GM12878 (cell line): Measurements from ENCODE around the gene PDRG1. TPM values are rescaled to one million over a fixed set of nuclear protein-coding genes. Genes with fewer than 3 reads are reported as not detected.

Source experiments
- CBFB ChIP-seq: IDR thresholded peaks from 2 replicates; pipeline ENCODE4 v1.6.1; 2016; ENCODE audit warnings: antibody characterized with exemption, low read depth
- CHD2 ChIP-seq: IDR thresholded peaks from 2 replicates; pipeline ENCODE4 v1.6.1; 2011; ENCODE audit warnings: low read depth, low read length, improper control_type of control experiment, borderline replicate concordance
- CREM ChIP-seq: IDR thresholded peaks from 2 replicates; pipeline ENCODE4 v1.6.1; 2014; ENCODE audit warnings: antibody characterized with exemption, low read depth
- E2F4 ChIP-seq: IDR thresholded peaks from 2 replicates; pipeline ENCODE4 v1.6.1; 2012; ENCODE audit warnings: low read depth, low read length, improper control_type of control experiment
- HDGF ChIP-seq: fragments of 450-650 bp; IDR thresholded peaks from 2 replicates; pipeline ENCODE4 v1.6.1; 2016; ENCODE audit warnings: antibody characterized with exemption
- KDM1A ChIP-seq: fragments of 200-600 bp; sonication (generic); IDR thresholded peaks from 2 replicates; pipeline ENCODE4 v1.6.1; 2016; ENCODE audit warnings: borderline replicate concordance
- MXI1 ChIP-seq: fragments of 150-350 bp; IDR thresholded peaks from 2 replicates; pipeline ENCODE4 v1.6.1; 2011; ENCODE audit warnings: low read depth, mild to moderate bottlenecking, inconsistent platforms, low read length, improper control_type of control experiment
- NR2F1 ChIP-seq: fragments of 450-650 bp; conservative IDR thresholded peaks from 2 replicates; pipeline ENCODE4 v1.6.1; 2017; ENCODE audit warnings: mild to moderate bottlenecking
- NRF1 ChIP-seq: conservative IDR thresholded peaks from 2 replicates; pipeline ENCODE4 v1.6.1; 2011; ENCODE audit warnings: mild to moderate bottlenecking, low read depth, low read length, improper control_type of control experiment
- POLR2A ChIP-seq: IDR thresholded peaks from 2 replicates; pipeline ENCODE4 v1.6.1; 2011; ENCODE audit warnings: low read depth, mild to moderate bottlenecking, low read length
- RCOR1 ChIP-seq: conservative IDR thresholded peaks from 2 replicates; pipeline ENCODE4 v1.6.1; 2012; ENCODE audit warnings: low read depth, low read length, improper control_type of control experiment
- RUNX3 ChIP-seq: IDR thresholded peaks from 2 replicates; pipeline ENCODE4 v1.6.1; 2012; ENCODE audit warnings: low read length, inconsistent platforms
- SP1 ChIP-seq: IDR thresholded peaks from one replicate; pipeline ENCODE4 v1.6.1; 2011; ENCODE audit warnings: low read depth, low read length
- TCF3 ChIP-seq: IDR thresholded peaks from 2 replicates; pipeline ENCODE4 v1.6.1; 2012; ENCODE audit warnings: low read depth, mild to moderate bottlenecking, low read length, borderline replicate concordance; ENCODE audit not compliant: insufficient read depth
- TCF7 ChIP-seq: IDR thresholded peaks from 2 replicates; pipeline ENCODE4 v1.6.1; 2014; ENCODE audit warnings: antibody characterized with exemption, borderline replicate concordance
- ZBTB11 ChIP-seq: fragments of 450-650 bp; formaldehyde crosslinking; IDR thresholded peaks from 2 replicates; pipeline ENCODE4 v1.5.0; 2022; ENCODE audit warnings: mild to moderate bottlenecking, missing genetic modification characterization
- ZNF207 ChIP-seq: fragments of 450-650 bp; IDR thresholded peaks from 2 replicates; pipeline ENCODE4 v1.6.1; 2014; ENCODE audit warnings: antibody characterized with exemption, mild to moderate bottlenecking, borderline replicate concordance
- polyA plus RNA-seq, 11 experiments: library from polyadenylated mRNA; depleted of rRNA in 4 of 11; unstranded in 6 of 11; stranded (reverse) in 5 of 11; fragments of >200 nt; fragmentation: Nextera tagmentation in 4 of 11; fragmentation: Illumina TruSeq in 1 of 11; extraction: Ambion mirVana in 4 of 11; extraction: Trizol in 1 of 11; gene quantifications; 1 replicate in 1 of 11; 2 replicates in 10 of 11; pipeline versions ENCODE4 v1.2.1 to v1.2.3, GENCODE V29; 2011 to 2016; ENCODE audit warnings: inconsistent platforms in 2 of 11, missing spikeins in 2 of 11, low read depth in 1 of 11
- total RNA-seq, 4 experiments: library from RNA; depleted of rRNA in 3 of 4; stranded (reverse); fragments of >200 nt in 3 of 4; fragmentation: Illumina TruSeq in 1 of 4; extraction: Trizol in 1 of 4; gene quantifications; 2 replicates each; pipeline versions ENCODE4 v1.2.1 to v1.2.3, GENCODE V29; 2013 to 2021
- TF ChIP-seq, protein P1 (sequence below): fragments of 450-650 bp; IDR thresholded peaks from 2 replicates; pipeline ENCODE4 v1.6.1; 2016; ENCODE audit warnings: mild to moderate bottlenecking, moderate library complexity, borderline replicate concordance
- TF ChIP-seq, protein P2 (sequence below), 3 experiments: IDR thresholded peaks in 2 of 3; conservative IDR thresholded peaks in 1 of 3; 2 replicates each; pipeline ENCODE4 v1.5.1; 2011; ENCODE audit warnings: low read depth in 3 of 3, low read length in 3 of 3, mild to moderate bottlenecking in 3 of 3, control low read depth in 2 of 3, moderate library complexity in 2 of 3, inconsistent platforms in 1 of 3, mixed read lengths in 1 of 3; ENCODE audit not compliant: control insufficient read depth in 2 of 3, insufficient read depth in 1 of 3; ENCODE audit errors: extremely low read depth in 1 of 3

The PDRG1 gene
- total and polyA plus RNA-seq, 10 of the 15 experiments (the other 5 are each of a cell fraction or from before 2014, with no cell fraction given), result 11.1 to 55.8 (median 23.3) TPM

GRCh38 chr20:31951530-31952453 is at the start of gene PDRG1 (continued):
- peak; percentile 49; the same call in 1 of the 2 replicates for TF ChIP-seq E2F4
- peak; percentile 58; the same call in 1 of the 2 replicates for TF ChIP-seq RCOR1
- peak; percentile 98 for TF ChIP-seq NRF1
- TF ChIP-seq KDM1A, result no peak
- 0 out of 2 replicates have a peak, but pooled peaks have one; percentile 8 for TF ChIP-seq TCF3
- TF ChIP-seq HDGF, result no peak
- no peak for TF ChIP-seq TCF7
- TF ChIP-seq, protein P1, sequence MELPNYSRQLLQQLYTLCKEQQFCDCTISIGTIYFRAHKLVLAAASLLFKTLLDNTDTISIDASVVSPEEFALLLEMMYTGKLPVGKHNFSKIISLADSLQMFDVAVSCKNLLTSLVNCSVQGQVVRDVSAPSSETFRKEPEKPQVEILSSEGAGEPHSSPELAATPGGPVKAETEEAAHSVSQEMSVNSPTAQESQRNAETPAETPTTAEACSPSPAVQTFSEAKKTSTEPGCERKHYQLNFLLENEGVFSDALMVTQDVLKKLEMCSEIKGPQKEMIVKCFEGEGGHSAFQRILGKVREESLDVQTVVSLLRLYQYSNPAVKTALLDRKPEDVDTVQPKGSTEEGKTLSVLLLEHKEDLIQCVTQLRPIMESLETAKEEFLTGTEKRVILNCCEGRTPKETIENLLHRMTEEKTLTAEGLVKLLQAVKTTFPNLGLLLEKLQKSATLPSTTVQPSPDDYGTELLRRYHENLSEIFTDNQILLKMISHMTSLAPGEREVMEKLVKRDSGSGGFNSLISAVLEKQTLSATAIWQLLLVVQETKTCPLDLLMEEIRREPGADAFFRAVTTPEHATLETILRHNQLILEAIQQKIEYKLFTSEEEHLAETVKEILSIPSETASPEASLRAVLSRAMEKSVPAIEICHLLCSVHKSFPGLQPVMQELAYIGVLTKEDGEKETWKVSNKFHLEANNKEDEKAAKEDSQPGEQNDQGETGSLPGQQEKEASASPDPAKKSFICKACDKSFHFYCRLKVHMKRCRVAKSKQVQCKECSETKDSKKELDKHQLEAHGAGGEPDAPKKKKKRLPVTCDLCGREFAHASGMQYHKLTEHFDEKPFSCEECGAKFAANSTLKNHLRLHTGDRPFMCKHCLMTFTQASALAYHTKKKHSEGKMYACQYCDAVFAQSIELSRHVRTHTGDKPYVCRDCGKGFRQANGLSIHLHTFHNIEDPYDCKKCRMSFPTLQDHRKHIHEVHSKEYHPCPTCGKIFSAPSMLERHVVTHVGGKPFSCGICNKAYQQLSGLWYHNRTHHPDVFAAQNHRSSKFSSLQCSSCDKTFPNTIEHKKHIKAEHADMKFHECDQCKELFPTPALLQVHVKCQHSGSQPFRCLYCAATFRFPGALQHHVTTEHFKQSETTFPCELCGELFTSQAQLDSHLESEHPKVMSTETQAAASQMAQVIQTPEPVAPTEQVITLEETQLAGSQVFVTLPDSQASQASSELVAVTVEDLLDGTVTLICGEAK, result no peak
- TF ChIP-seq, protein P2, sequence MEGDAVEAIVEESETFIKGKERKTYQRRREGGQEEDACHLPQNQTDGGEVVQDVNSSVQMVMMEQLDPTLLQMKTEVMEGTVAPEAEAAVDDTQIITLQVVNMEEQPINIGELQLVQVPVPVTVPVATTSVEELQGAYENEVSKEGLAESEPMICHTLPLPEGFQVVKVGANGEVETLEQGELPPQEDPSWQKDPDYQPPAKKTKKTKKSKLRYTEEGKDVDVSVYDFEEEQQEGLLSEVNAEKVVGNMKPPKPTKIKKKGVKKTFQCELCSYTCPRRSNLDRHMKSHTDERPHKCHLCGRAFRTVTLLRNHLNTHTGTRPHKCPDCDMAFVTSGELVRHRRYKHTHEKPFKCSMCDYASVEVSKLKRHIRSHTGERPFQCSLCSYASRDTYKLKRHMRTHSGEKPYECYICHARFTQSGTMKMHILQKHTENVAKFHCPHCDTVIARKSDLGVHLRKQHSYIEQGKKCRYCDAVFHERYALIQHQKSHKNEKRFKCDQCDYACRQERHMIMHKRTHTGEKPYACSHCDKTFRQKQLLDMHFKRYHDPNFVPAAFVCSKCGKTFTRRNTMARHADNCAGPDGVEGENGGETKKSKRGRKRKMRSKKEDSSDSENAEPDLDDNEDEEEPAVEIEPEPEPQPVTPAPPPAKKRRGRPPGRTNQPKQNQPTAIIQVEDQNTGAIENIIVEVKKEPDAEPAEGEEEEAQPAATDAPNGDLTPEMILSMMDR (IDR thresholded peaks at IDR 0.05 in 2 of 3, conservative IDR thresholded peaks at IDR 0.05 in 1 of 3; ENCODE audit: control insufficient read depth in 2 of 3, extremely low read depth in 1 of 3, insufficient read depth in 1 of 3, low read depth in 3 of 3, low read length in 3 of 3), result peak; percentile 96 to 99 (median 96); a peak in 5 of 6 replicates
- TF ChIP-seq CBFB, result peak; percentile 93
- TF ChIP-seq RUNX3, result 0 out of 2 replicates have a peak, but pooled peaks have one; percentile 23
- peak; percentile 99 for TF ChIP-seq CHD2
- TF ChIP-seq SP1, result peak; percentile 67
- no peak for TF ChIP-seq ZBTB11 (CRISPR knock-in tag)
- TF ChIP-seq MXI1, result 0 out of 2 replicates have a peak, but pooled peaks have one; percentile 26
- TF ChIP-seq NR2F1, result peak; percentile 89
- no peak for TF ChIP-seq CREM
- TF ChIP-seq POLR2A, result peak; percentile 95
- peak; percentile 72; the same call in 1 of the 2 replicates for TF ChIP-seq ZNF207
